ENCODE data around the gene IL3RA.
"Not testable (repeated sequence)": the region's sequence is repeated elsewhere in the genome, so short reads cannot be mapped to it uniquely, and the experiment has no call there.

Gene IL3RA

GRCh38 chrX:1336331-1336943 is at the start of gene IL3RA:
TSS of gene IL3RA (plus strand) at chrX:1336785. CDS start at chrX:1341766, 4,981 bp downstream.
- DNase-seq, result no peak

GRCh38 chrX:1289535-1289934 is 47.0 kb upstream of the IL3RA start:
- DNase-seq, result no peak

- DNase-seq, result no peak
These were observed 45.4 kb upstream of the IL3RA start for GRCh38 chrX:1291110-1291740.

- DNase-seq, result no peak
These were observed 43.9 kb upstream of the IL3RA start for GRCh38 chrX:1292575-1293290.

GRCh38 chrX:1294301-1295067 is 42.1 kb upstream of the IL3RA start:
- no peak for DNase-seq

GRCh38 chrX:1295550-1295949 is 41.0 kb upstream of the IL3RA start:
- DNase-seq, result no peak

GRCh38 chrX:1297591-1297990 is 39.0 kb upstream of the IL3RA start:
- not testable (repeated sequence) for DNase-seq

GRCh38 chrX:1300449-1300848 is 36.1 kb upstream of the IL3RA start:
- DNase-seq, result no peak

- no peak for DNase-seq
These were observed 31.2 kb upstream of the IL3RA start for GRCh38 chrX:1305411-1305810.

GRCh38 chrX:1306909-1307625 is 29.5 kb upstream of the IL3RA start:
- no peak for DNase-seq

- DNase-seq, result no peak
These were observed 28.8 kb upstream of the IL3RA start for GRCh38 chrX:1307626-1308340.

- no peak for DNase-seq
These were observed 28.1 kb upstream of the IL3RA start for GRCh38 chrX:1308476-1308875.

- DNase-seq, result not testable (repeated sequence)
These were observed 27.7 kb upstream of the IL3RA start for GRCh38 chrX:1308917-1309316.

GRCh38 chrX:1313788-1314187 is 22.8 kb upstream of the IL3RA start:
- no peak for DNase-seq

- no peak for DNase-seq
These were observed 20.1 kb upstream of the IL3RA start for GRCh38 chrX:1316527-1316926.

- no peak for DNase-seq
These were observed 14.9 kb upstream of the IL3RA start for GRCh38 chrX:1321674-1322073.

GRCh38 chrX:1322393-1322792 is 14.2 kb upstream of the IL3RA start:
- DNase-seq, result no peak

GRCh38 chrX:1323315-1323714 is 13.3 kb upstream of the IL3RA start:
- DNase-seq, result peak; percentile 76

- DNase-seq, result no peak
These were observed 11.0 kb upstream of the IL3RA start for GRCh38 chrX:1325515-1326116.

- DNase-seq, result no peak
These were observed 8.8 kb upstream of the IL3RA start for GRCh38 chrX:1327651-1328304.

- DNase-seq, result no peak
These were observed 6.0 kb upstream of the IL3RA start for GRCh38 chrX:1330605-1331004.

Measured in 8988T (cell line).